Mesothelial cell of epicardium (in vitro differentiated cells): ENCODE results near the gene SALL4. TPM values are rescaled to one million over a fixed set of nuclear protein-coding genes. Genes with fewer than 3 reads are reported as not detected.

Experiments
- DNase-seq, 2 experiments: peaks; one replicate each; pipeline ENCODE4 v3.0.0; 2021; ENCODE audit warnings: low spot score in 2 of 2; ENCODE audit not compliant: unreplicated experiment in 2 of 2
- H3K27ac Mint-ChIP-seq: 2 replicates; pipeline ENCODE4 v1.8.0; 2021; ENCODE audit warnings: mixed read lengths
- H3K27me3 Mint-ChIP-seq: 2 replicates; pipeline ENCODE4 v1.8.0; 2021; ENCODE audit warnings: low read depth, mixed read lengths
- H3K36me3 Mint-ChIP-seq: 2 replicates; pipeline ENCODE4 v1.8.0; 2021; ENCODE audit warnings: mixed read lengths
- H3K4me1 Mint-ChIP-seq: 2 replicates; pipeline ENCODE4 v1.8.0; 2021; ENCODE audit warnings: mixed read lengths
- H3K4me3 Mint-ChIP-seq: 2 replicates; pipeline ENCODE4 v1.8.0; 2021; ENCODE audit warnings: mild to moderate bottlenecking, moderate library complexity, mixed read lengths
- H3K9me3 Mint-ChIP-seq: 2 replicates; pipeline ENCODE4 v1.8.0; 2021; ENCODE audit warnings: mixed read lengths
- total RNA-seq: library from RNA; stranded (reverse); gene quantifications from 3 replicates; pipeline ENCODE4 v1.2.1, GENCODE V29; 2021
- TF ChIP-seq, protein P1 (sequence below): fragments of 200-600 bp; sonication (generic); IDR thresholded peaks from one replicate; pipeline ENCODE4 v1.5.0; 2021; ENCODE audit warnings: antibody characterized with exemption; ENCODE audit not compliant: unreplicated experiment

The SALL4 gene
- total RNA-seq, 1 donor from 2014 or later, result 20.5 TPM

DNA sequence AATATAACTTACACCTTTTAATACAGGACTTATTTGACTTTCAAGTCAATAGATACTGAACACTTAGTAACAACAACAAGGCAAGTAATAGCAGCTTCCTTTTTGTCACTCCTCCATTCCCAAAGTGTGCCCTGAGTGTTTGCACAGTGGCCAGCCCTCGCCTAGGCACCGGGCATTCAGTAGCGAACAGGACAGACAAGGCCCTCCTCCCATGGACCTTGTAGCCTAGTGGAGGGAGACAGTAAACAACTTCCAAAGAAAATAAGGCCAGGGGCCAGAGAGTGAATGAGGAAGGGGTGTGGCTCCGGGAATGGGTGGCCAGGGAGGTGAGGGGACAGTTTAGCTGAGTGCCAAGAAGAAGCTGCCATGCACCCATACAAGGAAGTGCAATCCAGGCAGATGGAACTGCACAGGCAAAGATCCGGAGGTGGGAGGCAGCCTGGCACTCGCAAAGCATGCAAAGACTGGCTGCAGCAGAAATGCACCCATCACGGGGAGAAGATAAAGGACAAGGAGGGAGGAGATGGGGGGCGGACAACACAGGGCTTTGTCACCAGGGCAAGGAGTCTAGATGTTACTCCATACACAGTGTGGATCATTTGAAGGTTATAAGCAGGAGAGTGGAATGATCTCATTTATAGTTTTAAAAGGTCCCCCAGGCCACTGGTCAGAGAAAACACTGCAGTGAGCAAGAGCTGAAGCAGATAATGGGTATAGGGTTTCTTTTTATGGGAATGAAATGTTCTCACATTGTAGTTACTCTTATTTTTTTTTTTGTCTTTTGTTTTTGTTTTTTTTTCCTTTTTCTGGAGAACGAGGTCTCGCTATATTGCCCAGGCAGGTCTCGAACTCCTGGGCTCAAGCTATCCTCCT, 66.4 kb downstream of the SALL4 start:
- no peaks in the 10 kb centered on the region for H3K9me3 Mint-ChIP-seq
- H3K4me3 Mint-ChIP-seq, result no peak overlapping the region
- H3K27me3 Mint-ChIP-seq, result no peaks in the 10 kb centered on the region
- peaks cover 6% of the 10 kb centered on the region for H3K4me1 Mint-ChIP-seq
- H3K27ac Mint-ChIP-seq, result no peak overlapping the region
- H3K36me3 Mint-ChIP-seq, result peaks cover 3% of the 10 kb centered on the region
- TF ChIP-seq, protein P1, sequence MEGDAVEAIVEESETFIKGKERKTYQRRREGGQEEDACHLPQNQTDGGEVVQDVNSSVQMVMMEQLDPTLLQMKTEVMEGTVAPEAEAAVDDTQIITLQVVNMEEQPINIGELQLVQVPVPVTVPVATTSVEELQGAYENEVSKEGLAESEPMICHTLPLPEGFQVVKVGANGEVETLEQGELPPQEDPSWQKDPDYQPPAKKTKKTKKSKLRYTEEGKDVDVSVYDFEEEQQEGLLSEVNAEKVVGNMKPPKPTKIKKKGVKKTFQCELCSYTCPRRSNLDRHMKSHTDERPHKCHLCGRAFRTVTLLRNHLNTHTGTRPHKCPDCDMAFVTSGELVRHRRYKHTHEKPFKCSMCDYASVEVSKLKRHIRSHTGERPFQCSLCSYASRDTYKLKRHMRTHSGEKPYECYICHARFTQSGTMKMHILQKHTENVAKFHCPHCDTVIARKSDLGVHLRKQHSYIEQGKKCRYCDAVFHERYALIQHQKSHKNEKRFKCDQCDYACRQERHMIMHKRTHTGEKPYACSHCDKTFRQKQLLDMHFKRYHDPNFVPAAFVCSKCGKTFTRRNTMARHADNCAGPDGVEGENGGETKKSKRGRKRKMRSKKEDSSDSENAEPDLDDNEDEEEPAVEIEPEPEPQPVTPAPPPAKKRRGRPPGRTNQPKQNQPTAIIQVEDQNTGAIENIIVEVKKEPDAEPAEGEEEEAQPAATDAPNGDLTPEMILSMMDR, result no peak
- DNase-seq, result no peak

DNA sequence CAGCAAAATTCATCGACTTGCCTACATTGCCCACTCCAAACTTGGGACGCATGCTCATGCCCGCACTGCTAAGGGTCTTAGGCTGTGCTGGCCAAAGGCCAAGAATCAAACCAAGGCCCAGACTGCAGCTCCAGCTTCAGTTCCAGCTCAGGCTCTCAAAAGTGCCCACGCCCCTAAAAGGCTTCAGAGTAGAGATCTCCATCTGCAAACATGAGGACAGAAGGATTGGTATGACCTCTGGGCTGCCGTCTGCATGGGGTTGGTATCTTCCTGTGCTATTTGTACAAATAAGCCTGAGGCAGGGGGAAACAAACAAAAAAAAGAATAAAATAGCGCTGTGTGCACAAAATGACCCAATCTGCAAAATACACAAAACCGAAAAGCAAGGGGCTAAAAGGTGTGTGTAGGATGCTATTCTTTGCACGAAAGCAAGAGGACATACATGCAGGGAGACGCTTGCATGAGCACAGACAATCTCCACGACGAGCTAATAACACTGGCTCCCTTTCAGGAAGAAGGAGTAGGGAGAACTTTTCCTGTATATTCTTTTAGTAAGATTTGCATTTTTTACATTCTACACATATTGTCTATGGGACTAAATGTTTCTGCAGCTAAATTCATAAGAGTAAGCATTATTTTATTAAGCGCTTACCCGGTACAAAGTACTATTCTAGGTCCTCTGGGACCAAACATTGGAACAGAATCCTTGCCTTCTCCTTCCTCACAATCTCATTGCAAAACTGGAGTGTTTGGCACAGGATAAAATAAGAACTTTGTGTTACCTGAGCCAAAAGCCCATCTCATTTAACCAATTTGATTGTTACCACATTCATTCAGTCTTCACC, 67.2 kb downstream of the SALL4 start:
- no peaks in the 10 kb centered on the region for H3K9me3 Mint-ChIP-seq
- H3K36me3 Mint-ChIP-seq, result peaks cover 3% of the 10 kb centered on the region
- TF ChIP-seq, protein P1, result no peak
- H3K4me1 Mint-ChIP-seq, result peaks cover 6% of the 10 kb centered on the region
- no peak for DNase-seq
- H3K27me3 Mint-ChIP-seq, result no peaks in the 10 kb centered on the region
- no peak overlapping the region for H3K4me3 Mint-ChIP-seq
- no peak overlapping the region for H3K27ac Mint-ChIP-seq

DNA sequence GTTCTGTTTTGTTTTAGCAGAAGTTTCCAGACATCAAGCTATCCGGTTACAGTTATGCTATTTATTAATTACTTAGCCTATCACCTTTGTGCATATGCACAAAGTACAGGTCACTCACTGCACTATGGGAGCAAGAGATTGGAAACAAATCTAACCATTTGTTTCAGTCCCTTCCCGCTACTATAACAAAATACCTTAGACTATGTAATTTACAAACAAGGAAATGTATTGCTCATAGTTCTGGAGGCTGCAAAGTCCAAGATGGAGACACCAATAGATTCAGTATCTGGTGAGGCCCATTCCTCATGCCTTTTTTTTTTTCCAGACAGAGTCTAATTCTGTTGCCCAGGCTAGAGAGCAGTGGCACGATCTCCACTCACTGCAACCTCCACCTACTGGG, 69.3 kb downstream of the SALL4 start:
- TF ChIP-seq, protein P1, result no peak
- Mint-ChIP-seq H3K36me3 (peaks cover under 1% of the 10 kb centered on the region), H3K4me3 (no peak overlapping the region), H3K27ac (no peak overlapping the region), H3K9me3 (no peaks in the 10 kb centered on the region), H3K27me3 (no peaks in the 10 kb centered on the region), H3K4me1 (peaks cover 6% of the 10 kb centered on the region)
- DNase-seq, result no peak

Other genes starting within 250 kb of the SALL4 start
- gene ATP9A, start 34.1 kb downstream of the SALL4 start, total RNA-seq, result 77.1 to 80.0 TPM (median 79.1 TPM) in 3 replicates